ENCODE results near the gene FMN1.

FMN1 gene

DNA sequence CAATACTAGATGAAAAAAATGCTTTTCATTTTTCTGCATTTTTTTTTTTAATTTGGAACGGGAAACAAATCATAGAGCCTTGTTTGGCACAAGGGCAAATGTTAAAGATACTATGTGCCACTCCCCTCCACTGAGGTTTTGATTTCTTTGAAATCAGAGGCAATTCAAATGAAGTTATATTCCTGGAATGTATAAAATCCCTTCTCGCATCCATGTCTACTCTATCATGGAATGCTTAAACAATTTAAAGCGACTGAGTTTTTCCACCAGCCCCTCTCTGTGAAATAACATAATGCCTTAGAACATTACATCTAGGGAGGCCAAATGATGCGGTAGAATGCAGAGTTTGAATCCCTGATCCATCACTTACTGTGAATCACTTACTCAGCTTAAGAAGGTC, 69.7 kb downstream of the FMN1 start:
- no peak for DNase-seq

DNA sequence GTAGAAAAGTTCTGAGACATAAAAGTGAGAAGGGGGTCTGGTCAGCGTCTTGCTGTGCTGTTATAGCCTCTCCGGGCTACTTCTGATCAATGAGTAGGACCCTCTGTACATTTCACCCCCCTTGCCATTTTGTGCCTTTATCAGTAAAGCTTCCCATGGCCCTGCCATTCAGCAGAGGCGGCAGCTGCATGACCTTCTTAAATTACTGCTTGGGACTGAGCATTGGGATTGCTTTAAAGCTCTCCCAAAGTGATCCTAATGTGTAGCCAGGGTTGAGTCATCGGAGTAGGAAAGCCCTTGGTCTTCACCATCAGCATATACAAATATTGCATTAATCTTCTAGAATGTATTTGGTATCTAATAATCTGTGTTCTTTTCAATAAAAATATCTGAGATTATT, 70.2 kb downstream of the FMN1 start:
- DNase-seq: no peak

DNA sequence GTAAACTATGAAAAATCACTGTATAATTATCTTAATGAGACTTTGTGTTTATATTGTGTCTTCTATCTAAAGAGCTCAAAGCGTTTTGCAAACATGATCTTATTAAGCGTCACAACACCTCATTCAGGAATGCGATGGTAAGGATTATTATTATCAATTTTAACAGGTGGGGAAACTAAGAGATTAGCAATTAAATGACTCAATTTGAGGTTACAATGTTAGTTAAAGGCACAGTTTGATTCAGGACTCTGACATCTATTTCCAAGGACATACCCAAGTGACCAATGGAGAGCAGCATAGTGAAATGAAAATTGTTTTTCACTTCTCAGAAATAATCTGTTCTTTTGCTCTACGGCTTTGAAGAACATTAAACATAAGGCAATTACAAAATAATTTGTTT, 74.6 kb downstream of the FMN1 start:
- no peak for DNase-seq

DNA sequence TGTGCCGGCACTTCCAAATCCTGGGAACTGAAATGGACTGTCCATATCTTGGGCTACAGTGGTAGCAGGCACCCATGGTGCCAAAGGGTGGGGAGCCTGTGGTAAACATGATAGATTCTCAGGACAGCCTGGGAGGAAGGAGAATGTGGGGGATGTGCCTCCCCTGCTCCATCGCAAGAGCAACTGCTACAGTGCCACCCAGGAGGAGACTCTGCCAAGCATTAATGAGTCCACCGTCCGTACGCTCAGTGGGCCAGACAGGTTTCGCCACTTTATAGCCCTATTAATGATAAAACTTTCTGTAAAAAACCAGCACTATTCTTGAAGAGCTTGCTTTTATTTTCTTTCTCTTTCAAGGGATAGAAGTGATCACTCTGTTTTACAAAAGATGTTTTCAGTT, 75.2 kb downstream of the FMN1 start:
- DNase-seq: no peak

DNA sequence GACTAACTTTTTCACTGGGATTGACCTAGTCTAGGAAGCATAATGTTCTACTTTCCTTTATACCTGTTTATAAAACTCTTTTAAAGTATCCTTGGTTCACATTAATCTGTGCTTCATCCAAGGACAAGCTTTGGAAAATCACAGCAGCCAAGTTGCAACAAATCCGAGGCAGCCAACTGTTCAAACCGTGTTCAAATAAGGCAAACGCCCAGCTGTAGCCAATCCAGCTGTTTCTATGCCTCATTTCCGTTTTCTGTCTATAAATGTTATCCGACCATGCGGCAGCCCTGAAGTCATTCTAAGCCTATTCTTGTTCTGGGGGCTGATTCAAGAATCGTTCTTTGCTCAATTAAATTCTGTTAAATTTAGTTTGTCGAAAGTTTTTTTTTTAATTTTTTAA, 78.3 kb downstream of the FMN1 start:
- no peak for DNase-seq

DNA sequence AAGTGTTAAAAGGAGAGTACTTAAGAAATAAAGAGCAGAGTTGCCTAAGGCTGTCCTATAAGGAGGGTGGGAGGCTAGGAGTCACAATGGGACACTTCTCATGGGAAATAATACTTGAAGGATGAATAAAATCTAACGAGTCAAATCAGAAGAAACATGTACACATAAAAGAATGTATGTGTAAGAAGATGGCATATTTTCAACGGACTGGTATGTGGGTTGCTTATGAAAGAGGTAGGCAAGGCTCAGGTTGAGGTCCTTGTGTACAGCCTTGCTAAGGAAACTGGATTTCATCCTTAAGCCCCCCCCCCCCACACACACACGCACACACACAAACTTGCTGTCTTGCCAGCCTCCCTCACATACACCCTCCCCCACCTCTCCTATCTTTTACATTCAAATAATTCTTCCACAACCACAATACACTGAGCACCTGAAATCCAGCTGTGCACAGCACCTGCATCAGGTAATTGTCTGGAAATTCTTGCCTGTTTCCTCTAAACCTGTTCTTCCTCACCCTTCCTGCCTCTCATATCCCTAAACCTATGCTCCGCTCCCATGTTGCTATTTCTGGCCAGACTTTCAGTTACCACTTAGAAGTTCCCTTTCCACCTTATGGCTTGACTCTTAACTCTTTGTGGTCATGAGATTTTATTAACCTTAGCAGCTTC, 79.2 kb downstream of the FMN1 start:
- no peak for DNase-seq

DNA sequence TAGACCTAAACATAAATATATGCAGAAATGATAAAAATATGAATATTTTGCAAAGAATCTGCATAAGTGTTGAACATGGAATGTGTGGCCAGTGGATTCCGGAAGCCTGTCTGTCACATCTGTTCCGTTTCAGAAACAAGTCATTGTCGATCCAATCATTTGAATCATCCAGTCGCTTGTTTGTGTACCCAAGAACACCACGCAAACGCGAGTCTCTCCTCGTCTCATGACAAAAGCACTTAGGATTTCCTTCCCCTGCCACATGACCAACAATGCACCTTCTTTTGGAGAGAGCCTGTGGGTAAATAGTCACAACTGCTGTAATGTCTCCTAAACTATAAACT, 80.2 kb downstream of the FMN1 start:
- no peak for DNase-seq

DNA sequence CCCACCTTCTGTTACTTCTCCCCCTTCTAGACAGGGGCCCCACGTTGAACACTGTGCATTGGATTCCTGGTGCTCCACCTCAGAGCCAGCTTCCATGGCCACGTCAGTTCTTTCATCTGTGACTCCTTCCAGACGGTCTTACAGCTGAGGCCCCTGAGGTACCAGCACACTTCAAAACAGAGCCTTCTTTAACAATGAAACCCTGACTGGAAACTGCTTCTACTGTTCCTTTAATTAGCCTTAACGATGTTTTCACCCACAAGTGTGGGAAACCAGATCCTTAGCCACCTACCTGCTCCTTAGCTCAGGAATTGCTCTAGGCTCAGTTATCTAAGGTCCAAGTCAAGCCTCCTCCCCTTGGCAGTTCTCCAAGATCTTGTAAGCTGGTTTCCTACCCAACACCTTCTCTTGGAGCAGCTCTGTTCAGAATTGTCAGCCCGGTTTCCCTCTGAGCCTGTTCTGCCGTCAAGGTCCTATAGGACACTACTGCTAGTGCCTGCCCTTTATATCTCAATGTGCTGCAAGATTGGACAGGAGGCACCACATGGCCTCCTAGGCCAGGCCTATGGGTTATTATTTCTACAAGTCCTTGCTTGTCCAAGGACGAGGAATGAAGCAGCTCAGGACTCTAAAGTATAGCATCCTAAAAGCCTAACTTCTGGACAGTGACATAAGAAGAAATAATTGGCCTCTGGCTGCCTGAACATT, 80.7 kb downstream of the FMN1 start:
- no peak for DNase-seq

DNA sequence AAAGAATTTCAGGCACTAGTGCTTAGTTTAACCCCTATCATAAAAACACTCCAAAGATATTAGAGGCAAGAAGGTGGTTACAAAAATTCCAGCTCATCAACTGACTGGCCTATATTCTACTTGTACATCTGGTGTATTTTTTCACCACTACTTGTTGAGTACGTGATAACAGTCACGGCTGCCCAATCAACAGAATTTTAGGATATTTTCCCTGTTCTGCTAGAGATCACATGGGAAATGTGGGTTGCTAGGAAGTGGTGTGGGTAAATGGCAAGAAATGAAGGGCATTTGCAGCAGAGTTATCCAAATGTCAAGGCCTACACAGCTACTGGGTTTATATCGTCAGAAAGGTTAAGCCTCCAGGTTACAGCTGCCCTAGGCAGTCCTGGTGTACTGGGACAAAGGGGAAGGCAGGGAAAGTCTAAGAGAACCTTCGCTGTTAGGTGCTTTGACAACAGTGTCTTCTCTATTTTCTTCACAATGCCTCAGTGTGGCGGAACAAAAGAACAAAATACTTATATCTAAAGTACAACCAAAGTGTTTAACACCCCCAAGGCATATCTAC, 81.9 kb downstream of the FMN1 start:
- no peak for DNase-seq

DNA sequence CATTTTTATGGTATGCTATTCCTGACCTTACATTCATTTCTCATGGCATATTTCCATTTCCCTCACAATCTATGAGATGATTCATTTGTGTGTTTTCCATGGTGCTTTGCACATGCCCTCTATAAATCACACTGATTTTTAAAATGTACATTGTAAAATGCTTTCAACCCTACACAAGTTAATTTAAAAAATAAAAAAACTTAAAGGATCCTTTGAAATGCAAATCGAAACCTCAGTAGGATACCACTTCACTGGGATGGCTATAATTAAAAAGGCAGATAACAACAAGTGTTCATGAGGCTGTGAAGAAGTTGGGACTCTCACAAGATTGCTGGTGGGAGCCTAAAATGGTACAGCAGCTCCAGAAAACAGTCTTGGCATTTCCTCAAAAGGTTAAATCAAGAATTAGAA, 83.5 kb downstream of the FMN1 start:
- DNase-seq: no peak

DNA sequence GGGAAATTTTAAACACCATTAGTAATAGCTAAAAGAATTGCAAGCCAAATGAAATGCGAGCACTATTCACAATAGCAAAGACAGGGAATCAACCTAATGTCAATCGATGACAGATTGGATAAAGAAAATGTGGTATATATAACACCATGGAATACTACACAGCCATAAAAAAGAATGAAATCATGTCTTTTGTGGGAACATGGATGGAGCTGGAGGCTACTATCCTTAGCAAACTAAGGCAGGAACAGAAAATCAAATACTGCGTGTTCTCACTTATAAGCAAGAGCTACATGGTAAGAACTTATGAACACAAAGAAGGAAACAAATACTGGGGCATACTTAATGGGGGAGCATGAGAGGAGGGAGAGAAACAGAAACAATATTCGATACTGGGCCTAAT, 85.2 kb downstream of the FMN1 start:
- no peak for DNase-seq

DNA sequence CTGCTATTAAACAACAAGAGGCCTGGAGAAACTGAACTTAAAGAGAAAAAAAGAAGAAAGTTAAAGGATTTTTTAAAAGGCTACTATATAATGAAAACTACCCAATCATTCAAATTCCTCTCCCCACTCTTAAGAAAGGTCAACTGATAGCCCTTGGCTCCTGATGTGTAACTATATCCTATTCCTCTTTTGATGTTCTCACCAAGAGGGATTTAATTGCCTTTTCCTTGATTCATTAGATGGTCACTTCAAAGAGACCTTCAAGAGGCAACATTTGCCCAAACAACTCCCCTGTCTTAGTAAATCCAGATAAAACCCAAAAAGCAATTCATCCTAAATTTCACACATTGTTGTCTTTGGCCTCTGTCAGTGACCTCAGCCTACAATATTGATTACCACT, 86.0 kb downstream of the FMN1 start:
- DNase-seq: no peak

DNA sequence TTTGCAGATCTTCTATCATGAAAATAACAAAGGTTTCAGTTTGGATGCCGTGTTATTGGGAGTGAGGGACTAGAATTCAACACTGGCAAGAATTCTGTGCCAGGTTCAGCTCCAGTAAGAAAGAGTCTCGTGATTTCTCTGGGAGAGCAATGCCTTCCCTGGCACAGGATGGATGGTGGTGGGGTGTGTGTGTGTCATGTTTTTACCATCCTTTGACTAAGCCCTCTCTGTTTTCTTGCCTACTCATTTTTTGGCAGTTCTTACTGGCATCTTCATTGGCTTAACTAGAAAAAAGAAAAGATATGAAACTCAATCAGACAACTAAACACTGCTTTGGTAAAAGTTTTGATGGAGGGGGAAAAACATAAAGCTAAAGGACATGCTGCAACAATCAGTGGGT, 86.6 kb downstream of the FMN1 start:
- DNase-seq: no peak

DNA sequence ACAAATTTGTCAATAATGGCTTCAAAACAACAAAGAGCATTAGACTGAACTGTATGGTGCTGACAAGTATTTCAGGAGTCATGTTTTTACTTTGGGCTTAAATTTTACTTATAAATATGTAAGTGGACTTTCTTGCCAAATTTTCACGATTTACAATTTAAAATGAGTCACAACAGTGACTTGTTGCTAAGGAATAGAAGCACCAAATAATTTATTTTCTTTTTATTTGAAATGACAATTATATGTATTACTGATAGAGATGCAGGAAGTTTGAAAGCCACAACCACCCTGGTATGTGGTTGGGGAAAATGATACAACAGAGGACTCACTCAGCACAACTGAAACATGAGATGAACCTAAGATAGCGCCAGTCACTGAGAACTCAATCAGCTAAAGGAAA, 90.3 kb downstream of the FMN1 start:
- no peak for DNase-seq

DNA sequence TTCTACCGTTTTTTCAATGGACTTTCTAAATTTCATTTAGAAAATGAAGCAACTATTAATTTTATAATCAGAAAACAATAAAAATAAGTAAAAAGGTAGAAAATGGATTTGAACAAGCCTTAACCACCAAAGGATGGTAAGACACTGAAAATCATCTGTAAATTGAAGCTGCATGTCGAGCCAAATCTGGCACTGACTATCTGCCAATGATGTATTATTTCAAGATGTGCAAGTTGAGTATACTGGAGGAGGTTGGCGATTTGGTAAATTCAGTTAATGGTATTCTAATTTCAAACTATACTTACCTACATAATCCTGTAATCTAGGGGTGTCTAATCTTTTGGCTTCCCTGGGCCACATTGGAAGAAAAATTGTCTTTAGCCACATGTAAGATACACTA, 93.5 kb downstream of the FMN1 start:
- DNase-seq: no peak

DNA sequence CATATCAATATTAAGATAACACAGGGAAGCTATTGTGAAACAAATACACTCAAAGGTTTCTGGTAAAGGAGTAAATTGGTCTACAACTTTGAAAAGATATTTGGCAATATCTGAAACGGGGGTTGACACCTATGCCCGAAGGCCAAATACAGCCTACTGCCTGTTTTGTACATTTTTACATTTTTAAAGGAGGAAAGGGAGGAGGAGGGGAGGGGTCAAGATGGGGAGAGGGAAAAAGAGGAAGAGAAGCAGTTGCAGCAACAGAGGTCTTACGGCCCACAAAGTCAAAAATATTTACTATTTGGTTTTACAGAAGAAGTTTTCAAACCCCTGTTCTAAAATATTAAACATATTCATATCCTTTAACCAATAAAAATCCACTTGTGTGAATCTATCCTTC, 94.2 kb downstream of the FMN1 start:
- DNase-seq: no peak

DNA sequence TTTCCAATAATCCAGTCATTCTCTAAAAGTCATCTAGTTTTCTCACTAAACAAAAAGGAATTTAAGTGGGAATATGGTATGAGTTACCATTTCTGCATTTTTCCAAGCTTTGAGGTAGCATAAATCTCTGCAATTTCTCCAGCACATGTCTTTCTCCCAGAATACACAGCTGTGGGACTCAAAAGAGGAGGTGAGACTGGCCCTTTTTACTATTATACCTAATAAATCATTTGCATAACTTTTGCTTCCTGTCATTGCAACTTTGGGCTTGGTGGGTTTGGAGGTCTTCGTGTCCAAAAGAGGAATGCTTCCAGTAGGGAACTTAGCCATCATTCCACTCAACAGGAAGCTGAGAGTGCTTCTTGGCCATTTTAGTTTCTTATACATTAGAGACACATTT, 94.8 kb downstream of the FMN1 start:
- no peak for DNase-seq

DNA sequence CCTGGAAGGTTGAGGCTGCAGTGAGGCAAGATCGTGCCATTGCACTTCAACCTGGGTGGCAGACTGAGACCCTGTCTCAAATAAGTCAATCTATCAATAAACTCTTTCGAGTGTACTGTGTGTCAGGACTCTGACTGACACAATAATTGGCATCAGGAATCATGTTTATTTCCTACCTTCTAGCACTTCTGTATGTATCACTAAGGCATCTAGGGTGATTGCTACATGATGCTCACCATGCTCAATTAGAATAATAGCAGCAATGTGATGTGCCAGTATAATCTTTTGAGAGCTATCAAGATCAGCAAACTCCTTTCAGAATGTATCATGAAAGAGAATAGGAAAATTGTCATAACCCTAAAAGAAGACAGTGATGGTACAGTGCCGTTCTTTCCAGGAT, 95.3 kb downstream of the FMN1 start:
- DNase-seq: no peak

DNA sequence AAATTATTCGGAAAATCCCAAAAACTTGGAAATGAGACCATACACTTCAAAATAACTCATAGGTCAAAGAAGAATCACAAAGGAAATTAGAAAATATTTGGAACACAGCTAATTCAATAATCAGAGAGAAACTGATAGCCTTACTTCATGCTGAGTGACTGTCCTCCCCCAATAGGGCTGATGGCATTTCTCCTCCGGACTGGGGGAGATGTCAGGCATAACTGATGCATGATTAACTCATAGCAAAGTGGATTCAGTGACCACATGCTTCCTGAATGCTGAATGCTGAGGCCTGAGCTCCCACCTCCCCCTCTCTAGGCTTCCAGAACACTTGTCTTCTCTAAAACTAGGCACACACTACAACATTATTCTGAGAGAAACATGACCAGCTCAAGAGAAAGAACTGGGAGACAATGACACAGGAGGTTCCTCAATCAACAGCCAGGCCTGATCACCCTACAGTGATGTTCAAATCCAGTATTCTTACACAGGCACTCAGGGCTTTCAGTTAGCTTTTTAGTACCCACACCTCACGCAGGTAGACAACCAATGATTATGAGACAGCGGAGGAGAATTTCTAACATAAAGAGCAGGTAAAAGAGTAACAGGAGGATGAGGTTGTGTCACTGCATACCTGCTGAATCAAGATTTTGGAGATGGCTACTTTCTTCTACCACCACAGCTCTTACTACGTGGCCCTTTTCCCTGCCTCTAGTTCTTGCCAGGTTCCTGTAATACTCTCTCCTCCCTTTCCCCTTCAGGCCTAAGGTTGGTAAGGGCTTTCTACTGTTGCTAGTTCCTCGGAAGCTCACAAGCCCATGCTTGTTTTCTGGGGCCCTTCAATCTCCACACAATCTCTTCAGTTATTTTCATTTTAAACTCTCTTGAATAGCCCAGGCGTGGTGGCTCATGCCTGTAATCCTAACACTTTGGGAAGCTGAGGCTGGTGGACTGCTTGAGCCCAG, 96.1 kb downstream of the FMN1 start:
- DNase-seq: no peak

DNA sequence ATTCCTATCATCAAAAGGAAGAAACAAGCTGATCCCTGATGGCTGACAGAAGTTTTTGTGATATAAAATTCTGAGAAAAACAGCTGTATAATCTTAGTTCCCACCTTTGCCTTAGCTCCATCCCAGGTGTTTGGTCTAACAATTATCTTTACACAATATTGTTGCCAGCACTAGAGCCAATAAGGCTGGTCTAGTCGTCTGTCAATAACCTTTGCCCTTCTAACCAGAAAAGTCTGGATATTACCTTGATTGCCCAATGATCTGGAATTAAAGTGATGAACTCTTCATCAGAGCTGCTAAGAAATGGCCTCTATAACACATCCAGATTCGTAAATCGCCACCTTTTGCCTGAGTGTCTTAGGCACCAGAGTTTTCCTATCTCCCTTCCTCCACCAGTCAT, 98.4 kb downstream of the FMN1 start:
- DNase-seq: no peak

DNA sequence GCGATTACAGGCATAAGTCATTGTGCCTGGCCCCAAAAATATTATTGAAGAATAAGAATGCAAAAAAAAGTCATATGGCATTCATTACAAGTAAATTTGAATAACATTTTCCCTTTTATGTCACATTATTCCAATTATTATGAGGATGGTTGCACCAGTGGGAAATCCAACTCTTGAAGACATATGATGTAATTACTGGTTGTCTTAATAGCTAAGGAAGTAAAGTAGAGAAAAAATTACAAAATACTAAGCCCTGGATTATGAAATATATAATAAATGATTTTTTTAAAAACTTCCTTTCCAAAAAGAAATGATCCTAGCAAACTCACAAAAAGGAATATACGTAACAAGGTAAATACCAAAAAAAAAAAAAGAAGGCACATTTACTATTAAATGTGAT, 98.9 kb downstream of the FMN1 start:
- DNase-seq: no peak

DNA sequence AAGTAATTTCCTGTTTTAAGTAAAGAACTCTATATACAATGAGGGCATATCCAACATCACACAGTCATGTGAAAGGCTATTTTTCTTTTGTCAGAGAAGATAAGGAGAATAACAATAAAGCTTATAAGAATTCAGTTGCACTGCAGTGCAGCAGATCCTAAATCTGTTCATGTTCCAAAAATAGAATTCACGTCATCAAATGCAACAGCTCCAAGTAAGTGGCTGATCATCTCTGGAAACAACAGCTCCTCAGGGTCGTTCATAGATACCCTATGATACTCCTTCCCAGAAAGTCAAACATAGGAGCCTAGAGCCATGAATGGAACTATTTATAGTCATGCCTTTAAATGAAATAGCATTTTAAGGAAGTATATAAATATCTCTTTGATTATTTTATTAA, 100.2 kb downstream of the FMN1 start:
- no peak for DNase-seq
